Thyroid gland (tissue), 4 donors: ENCODE data around the gene LINGO4.

Experiments
- CTCF ChIP-seq, 6 experiments: fragments of 200-600 bp in 3 of 6; fragments of 450-650 bp in 3 of 6; sonication (generic) in 3 of 6; IDR thresholded peaks; one replicate each; pipeline ENCODE4 v1.5.1; 2016 to 2019; ENCODE audit warnings: antibody characterized with exemption in 6 of 6, mild to moderate bottlenecking in 2 of 6, inconsistent platforms in 1 of 6, moderate library complexity in 1 of 6
- POLR2A ChIP-seq, 2 donors: fragments of 450-650 bp; IDR thresholded peaks; one replicate each; pipeline ENCODE4 v1.6.1; 2017; ENCODE audit warnings: antibody characterized with exemption in 2 of 2, mild to moderate bottlenecking in 2 of 2, moderate library complexity in 1 of 2

- TF ChIP-seq CTCF (IDR thresholded peaks at IDR 0.05) (no peak), POLR2A (IDR thresholded peaks at IDR 0.05) (no peak)
Observed at GRCh38 chr1:151828921-151829320, 23.7 kb upstream of the LINGO4 start.
